ENCODE results near the gene DST. TPM values are rescaled to one million over a fixed set of nuclear protein-coding genes. Genes with fewer than 3 reads are reported as not detected.

Gene DST
- polyA plus RNA-seq, 2 donors = 57.2 to 59.3 TPM

DNA sequence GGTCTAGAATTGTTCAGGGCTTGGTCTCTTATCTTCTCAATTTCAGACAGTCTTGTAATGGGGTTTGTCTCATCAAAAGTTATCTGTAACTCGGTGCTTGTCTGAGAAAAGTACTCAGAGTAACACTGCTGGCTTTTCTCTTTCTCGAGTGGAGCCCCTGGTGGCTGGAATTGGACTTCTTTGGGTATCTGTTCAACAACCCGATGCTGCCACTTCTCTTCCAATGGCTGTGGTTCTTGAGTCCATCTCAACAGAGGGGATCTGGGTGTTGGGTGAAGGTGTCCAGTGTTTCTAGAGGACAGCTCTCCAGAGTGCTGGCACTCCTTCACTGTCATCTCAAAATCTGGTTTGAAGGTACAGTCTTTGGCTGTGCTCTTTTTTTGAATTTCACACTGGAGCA lies 24.6 kb downstream of the DST start:
- WGBS, 2 donors = 83 to 89% methylated on average over 3 of the region's 3 CpGs

DNA sequence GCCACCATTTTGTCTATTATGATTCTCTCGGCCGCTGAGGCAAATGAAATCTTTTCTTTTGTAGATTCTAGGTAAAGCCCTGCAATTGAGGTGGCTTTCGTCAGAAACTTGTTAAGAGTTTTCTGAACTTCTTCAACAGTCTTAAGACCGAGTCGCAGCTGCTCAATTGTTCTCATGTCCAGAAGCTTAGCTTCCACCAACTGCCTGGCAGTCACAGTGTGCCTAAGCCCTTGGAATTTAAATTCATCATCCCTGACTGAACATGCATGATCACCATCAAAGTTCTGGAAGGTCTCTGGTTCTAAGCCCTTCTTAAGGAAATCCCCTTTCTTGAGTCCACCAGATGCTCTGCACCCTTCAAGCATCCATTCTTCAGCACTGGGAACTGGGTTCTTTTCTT lies 25.7 kb downstream of the DST start:
- WGBS, 2 donors = 94 to 95% methylated on average over 5 of the region's 5 CpGs
- H3K4me1 ChIP-seq (ENCODE audit: control insufficient read depth in 2 of 2, insufficient read depth in 2 of 2, low read length in 1 of 2) = no peaks in the 10 kb centered on the region
- no peak overlapping the region for H3K27ac ChIP-seq (ENCODE audit: low read depth in 2 of 2, low read length in 1 of 2)
- H3K4me3 ChIP-seq (ENCODE audit: low read depth in 1 of 2, low read length in 2 of 2) = no peak overlapping the region
- no peaks in the 10 kb centered on the region for H3K27me3 ChIP-seq (ENCODE audit: control insufficient read depth in 1 of 2, insufficient read depth in 2 of 2, low read length in 2 of 2)
- no peaks in the 10 kb centered on the region for H3K9me3 ChIP-seq (ENCODE audit: control insufficient read depth in 2 of 2, insufficient read depth in 1 of 2, low read depth in 1 of 2, low read length in 1 of 2)
- H3K36me3 ChIP-seq (ENCODE audit: control insufficient read depth in 2 of 2, insufficient read depth in 2 of 2, low read length in 1 of 2) = peaks cover 0 to 5% of the 10 kb centered on the region in 2 donors

More for the DNA sequence above, 24.6 kb downstream of the DST start:
- no peaks in the 10 kb centered on the region for H3K9me3 ChIP-seq (ENCODE audit: control insufficient read depth in 2 of 2, insufficient read depth in 1 of 2, low read depth in 1 of 2, low read length in 1 of 2)
- H3K4me3 ChIP-seq (ENCODE audit: low read depth in 1 of 2, low read length in 2 of 2) = no peak overlapping the region
- H3K4me1 ChIP-seq (ENCODE audit: control insufficient read depth in 2 of 2, insufficient read depth in 2 of 2, low read length in 1 of 2) = no peaks in the 10 kb centered on the region
- H3K27ac ChIP-seq (ENCODE audit: low read depth in 2 of 2, low read length in 1 of 2) = no peak overlapping the region
- H3K27me3 ChIP-seq (ENCODE audit: control insufficient read depth in 1 of 2, insufficient read depth in 2 of 2, low read length in 2 of 2) = no peaks in the 10 kb centered on the region
- peaks cover 0 to 5% of the 10 kb centered on the region in 2 donors for H3K36me3 ChIP-seq (ENCODE audit: control insufficient read depth in 2 of 2, insufficient read depth in 2 of 2, low read length in 1 of 2)

DNA sequence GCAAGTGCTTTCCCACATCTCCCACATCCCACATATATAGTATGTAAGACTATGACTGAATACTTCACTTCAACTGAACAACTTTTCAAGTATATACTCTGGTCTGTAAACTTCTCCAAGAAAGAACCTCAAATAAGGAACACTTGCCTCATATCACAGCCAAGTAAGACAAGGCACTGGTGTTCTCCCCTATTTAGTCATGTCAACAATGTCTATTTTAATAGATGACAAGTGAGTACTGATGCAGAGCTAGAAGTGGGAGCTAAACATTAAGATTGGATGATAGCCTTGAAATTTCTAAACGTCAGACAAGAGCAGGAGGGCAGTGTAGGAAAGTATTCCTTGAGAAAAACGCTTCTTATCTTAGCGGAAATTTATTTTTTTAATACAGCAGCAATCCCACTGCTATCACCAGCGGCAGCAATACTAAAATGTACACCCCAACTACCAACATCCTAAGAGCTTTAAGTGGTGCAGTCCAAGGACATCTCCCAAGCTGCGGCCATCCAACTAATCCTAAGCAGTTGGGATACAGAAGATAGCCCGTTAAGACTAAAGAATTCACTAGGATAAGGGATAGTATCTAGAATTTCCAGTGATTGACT lies 29.3 kb downstream of the DST start:
- peaks cover 2% of the 10 kb centered on the region in 2 donors for H3K36me3 ChIP-seq (ENCODE audit: control insufficient read depth in 2 of 2, insufficient read depth in 2 of 2, low read length in 1 of 2)
- H3K27ac ChIP-seq (ENCODE audit: low read depth in 2 of 2, low read length in 1 of 2) = no peak overlapping the region
- no peak overlapping the region for H3K4me3 ChIP-seq (ENCODE audit: low read depth in 1 of 2, low read length in 2 of 2)
- H3K27me3 ChIP-seq (ENCODE audit: control insufficient read depth in 1 of 2, insufficient read depth in 2 of 2, low read length in 2 of 2) = no peaks in the 10 kb centered on the region
- H3K4me1 ChIP-seq (ENCODE audit: control insufficient read depth in 2 of 2, insufficient read depth in 2 of 2, low read length in 1 of 2) = no peaks in the 10 kb centered on the region
- no peaks in the 10 kb centered on the region for H3K9me3 ChIP-seq (ENCODE audit: control insufficient read depth in 2 of 2, insufficient read depth in 1 of 2, low read depth in 1 of 2, low read length in 1 of 2)
- WGBS, 2 donors = 70 to 75% methylated on average over 6 of the region's 6 CpGs

DNA sequence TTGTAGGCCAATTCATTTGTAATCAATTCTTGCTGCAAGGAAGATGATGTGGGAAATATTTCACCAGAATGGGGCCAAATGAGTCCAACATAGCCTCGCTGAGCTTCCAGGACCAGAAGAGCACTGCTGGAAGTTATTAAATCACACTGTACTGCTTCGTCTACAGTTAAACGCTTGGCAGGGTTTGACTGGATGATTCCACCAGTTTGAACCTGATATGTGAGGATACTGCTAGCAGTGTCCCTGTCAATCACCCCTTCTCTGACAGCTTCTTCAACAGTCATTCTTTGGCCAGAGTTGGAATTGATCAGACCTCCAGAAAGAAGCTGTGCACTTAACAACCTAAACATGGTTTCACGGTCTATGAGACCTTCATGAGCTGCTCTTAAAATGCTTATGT lies 34.4 kb downstream of the DST start:
- Histone ChIP-seq H3K36me3 (ENCODE audit: control insufficient read depth in 2 of 2, insufficient read depth in 2 of 2, low read length in 1 of 2) (peaks cover 0 to 2% of the 10 kb centered on the region in 2 donors), H3K27ac (ENCODE audit: low read depth in 2 of 2, low read length in 1 of 2) (no peak overlapping the region), H3K4me3 (ENCODE audit: low read depth in 1 of 2, low read length in 2 of 2) (no peak overlapping the region), H3K27me3 (ENCODE audit: control insufficient read depth in 1 of 2, insufficient read depth in 2 of 2, low read length in 2 of 2) (no peaks in the 10 kb centered on the region), H3K4me1 (ENCODE audit: control insufficient read depth in 2 of 2, insufficient read depth in 2 of 2, low read length in 1 of 2) (no peaks in the 10 kb centered on the region), H3K9me3 (ENCODE audit: control insufficient read depth in 2 of 2, insufficient read depth in 1 of 2, low read depth in 1 of 2, low read length in 1 of 2) (no peaks in the 10 kb centered on the region)
- 92 to 93% methylated on average over 4 of the region's 4 CpGs for WGBS, 2 donors

DNA sequence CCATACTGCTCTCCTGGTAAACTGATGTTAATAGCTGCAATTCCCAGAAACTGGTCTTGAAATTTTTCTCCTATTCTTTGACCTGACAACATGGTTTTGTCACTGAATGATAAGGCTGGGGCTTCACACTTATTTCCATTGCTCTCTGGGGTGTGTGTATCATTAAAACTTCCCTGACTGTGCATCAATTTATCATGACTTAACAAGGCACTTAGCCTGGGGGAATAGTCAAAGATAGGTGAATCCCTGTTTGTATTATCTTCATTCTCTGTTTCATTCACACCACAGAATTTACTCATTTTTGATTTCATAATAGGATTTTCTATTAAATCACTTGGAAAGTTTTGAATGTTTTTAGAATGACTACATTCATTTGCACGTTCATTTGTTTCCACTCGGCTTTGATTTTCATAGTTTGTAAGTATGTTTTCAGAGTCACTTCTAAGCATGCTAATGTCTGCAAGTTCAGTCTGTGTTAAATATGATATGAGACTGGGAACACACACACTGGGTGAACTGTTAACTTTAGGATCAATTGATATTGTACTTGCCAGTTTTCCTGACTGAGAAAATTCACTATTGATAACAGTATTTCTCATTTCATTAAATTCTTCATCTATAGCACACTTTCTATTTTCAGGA lies 35.5 kb downstream of the DST start:
- no peaks in the 10 kb centered on the region for H3K4me1 ChIP-seq (ENCODE audit: control insufficient read depth in 2 of 2, insufficient read depth in 2 of 2, low read length in 1 of 2)
- peaks cover 0 to 2% of the 10 kb centered on the region in 2 donors for H3K36me3 ChIP-seq (ENCODE audit: control insufficient read depth in 2 of 2, insufficient read depth in 2 of 2, low read length in 1 of 2)
- no peaks in the 10 kb centered on the region for H3K27me3 ChIP-seq (ENCODE audit: control insufficient read depth in 1 of 2, insufficient read depth in 2 of 2, low read length in 2 of 2)
- H3K27ac ChIP-seq (ENCODE audit: low read depth in 2 of 2, low read length in 1 of 2) = no peak overlapping the region
- H3K4me3 ChIP-seq (ENCODE audit: low read depth in 1 of 2, low read length in 2 of 2) = no peak overlapping the region
- 82 to 89% methylated on average over 2 of the region's 2 CpGs for WGBS, 2 donors
- H3K9me3 ChIP-seq (ENCODE audit: control insufficient read depth in 2 of 2, insufficient read depth in 1 of 2, low read depth in 1 of 2, low read length in 1 of 2) = no peaks in the 10 kb centered on the region

DNA sequence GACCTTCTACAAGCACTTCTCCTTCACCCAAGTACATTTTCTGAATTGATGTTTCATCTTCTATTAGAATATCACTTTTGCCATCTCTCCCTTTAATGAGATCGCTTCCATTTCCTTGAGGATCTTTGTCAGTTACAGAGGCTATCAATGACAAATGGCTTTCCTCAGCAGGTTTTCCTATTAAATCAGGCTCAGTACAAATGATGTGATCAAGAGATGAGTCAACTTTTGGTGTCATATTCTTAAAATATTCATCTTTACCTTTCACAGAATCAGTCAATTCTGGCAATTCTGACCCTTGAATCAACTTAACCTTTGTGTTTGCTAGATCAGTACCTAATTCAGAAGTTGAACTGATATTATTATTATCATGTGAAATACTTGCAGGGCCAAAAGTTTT lies 37.3 kb downstream of the DST start:
- Histone ChIP-seq H3K4me1 (ENCODE audit: control insufficient read depth in 2 of 2, insufficient read depth in 2 of 2, low read length in 1 of 2) (no peaks in the 10 kb centered on the region), H3K27me3 (ENCODE audit: control insufficient read depth in 1 of 2, insufficient read depth in 2 of 2, low read length in 2 of 2) (no peaks in the 10 kb centered on the region), H3K9me3 (ENCODE audit: control insufficient read depth in 2 of 2, insufficient read depth in 1 of 2, low read depth in 1 of 2, low read length in 1 of 2) (no peaks in the 10 kb centered on the region), H3K36me3 (ENCODE audit: control insufficient read depth in 2 of 2, insufficient read depth in 2 of 2, low read length in 1 of 2) (peaks cover 0 to 2% of the 10 kb centered on the region in 2 donors), H3K27ac (ENCODE audit: low read depth in 2 of 2, low read length in 1 of 2) (no peak overlapping the region), H3K4me3 (ENCODE audit: low read depth in 1 of 2, low read length in 2 of 2) (no peak overlapping the region)
- WGBS, 2 donors = 91 to 98% methylated on average over 1 of the region's 1 CpG

DNA sequence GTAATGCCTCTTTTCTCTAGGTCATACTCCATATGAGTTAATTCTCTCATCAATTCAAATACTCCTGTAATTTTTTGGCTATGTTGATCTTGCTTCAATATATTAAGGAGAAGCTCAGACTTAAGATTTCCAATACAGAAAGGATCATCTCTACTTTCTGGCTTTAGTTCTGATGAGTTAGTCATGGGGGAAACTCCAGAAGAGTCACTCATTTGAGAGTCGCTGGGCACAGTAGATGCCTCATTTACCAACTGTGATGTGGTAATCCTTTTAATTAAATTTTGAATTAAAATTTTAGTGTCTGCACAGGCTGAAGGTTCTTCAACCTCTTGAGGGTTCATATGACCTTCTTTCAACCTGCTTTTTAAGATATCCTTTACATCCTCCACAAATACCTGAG lies 38.5 kb downstream of the DST start:
- Histone ChIP-seq H3K4me1 (ENCODE audit: control insufficient read depth in 2 of 2, insufficient read depth in 2 of 2, low read length in 1 of 2) (no peaks in the 10 kb centered on the region), H3K27ac (ENCODE audit: low read depth in 2 of 2, low read length in 1 of 2) (no peak overlapping the region), H3K4me3 (ENCODE audit: low read depth in 1 of 2, low read length in 2 of 2) (no peak overlapping the region), H3K27me3 (ENCODE audit: control insufficient read depth in 1 of 2, insufficient read depth in 2 of 2, low read length in 2 of 2) (no peaks in the 10 kb centered on the region), H3K9me3 (ENCODE audit: control insufficient read depth in 2 of 2, insufficient read depth in 1 of 2, low read depth in 1 of 2, low read length in 1 of 2) (no peaks in the 10 kb centered on the region), H3K36me3 (ENCODE audit: control insufficient read depth in 2 of 2, insufficient read depth in 2 of 2, low read length in 1 of 2) (peaks cover 0 to 2% of the 10 kb centered on the region in 2 donors)
- 69 to 78% methylated on average over 1 of the region's 1 CpG for WGBS, 2 donors

DNA sequence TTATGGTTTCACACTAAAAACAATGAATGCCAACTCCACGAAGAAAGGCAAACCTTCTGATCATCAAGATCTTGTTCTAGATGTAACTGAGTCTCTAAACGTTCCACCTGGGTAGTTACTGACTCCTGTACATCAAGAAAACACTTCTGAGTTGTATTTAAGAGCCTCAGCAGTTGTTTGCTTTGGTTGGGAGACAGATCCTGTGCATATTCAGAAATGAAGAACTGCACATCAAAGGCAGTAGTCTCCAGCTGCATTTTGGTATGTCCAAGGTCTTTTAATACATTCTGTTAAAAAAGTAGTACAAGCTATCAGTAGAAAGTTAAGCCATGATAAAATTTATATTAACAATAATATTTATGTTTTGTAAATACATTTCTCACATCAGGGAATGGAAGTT lies 41.3 kb downstream of the DST start:
- 63 to 67% methylated on average over 2 of the region's 2 CpGs for WGBS, 2 donors
- H3K27ac ChIP-seq (ENCODE audit: low read depth in 2 of 2, low read length in 1 of 2) = no peak overlapping the region
- no peaks in the 10 kb centered on the region for H3K27me3 ChIP-seq (ENCODE audit: control insufficient read depth in 1 of 2, insufficient read depth in 2 of 2, low read length in 2 of 2)
- H3K4me3 ChIP-seq (ENCODE audit: low read depth in 1 of 2, low read length in 2 of 2) = no peak overlapping the region
- H3K9me3 ChIP-seq (ENCODE audit: control insufficient read depth in 2 of 2, insufficient read depth in 1 of 2, low read depth in 1 of 2, low read length in 1 of 2) = no peaks in the 10 kb centered on the region
- H3K36me3 ChIP-seq (ENCODE audit: control insufficient read depth in 2 of 2, insufficient read depth in 2 of 2, low read length in 1 of 2) = no peaks in the 10 kb centered on the region
- H3K4me1 ChIP-seq (ENCODE audit: control insufficient read depth in 2 of 2, insufficient read depth in 2 of 2, low read length in 1 of 2) = no peaks in the 10 kb centered on the region

DNA sequence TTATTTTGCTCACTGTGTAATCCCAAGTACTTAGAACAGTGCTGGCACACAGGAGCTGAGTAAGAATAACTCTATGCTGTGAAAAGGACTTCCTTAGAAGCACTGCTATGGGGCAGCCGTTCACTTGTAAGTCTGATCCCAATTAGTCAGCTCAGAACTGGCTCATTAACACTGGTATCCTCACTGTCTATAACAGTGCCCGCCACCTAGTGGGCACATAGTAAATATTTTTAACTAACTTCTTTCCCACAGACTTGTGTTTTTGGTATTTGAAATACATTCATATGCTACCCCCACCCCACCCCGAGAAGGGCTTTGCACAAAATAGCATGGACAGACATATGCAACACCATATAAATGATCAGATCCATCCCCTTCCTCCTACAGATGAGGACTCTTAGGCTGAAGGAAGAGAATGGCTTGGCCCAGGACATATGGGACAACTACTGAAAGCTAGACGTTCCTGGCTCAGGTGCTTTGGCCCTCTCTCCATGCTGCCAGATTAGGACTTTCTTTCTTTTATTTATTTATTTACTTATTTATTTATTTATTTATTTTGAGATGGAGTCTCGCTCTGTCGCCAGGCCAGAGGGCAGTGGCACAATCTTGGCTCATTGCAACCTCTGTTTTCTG lies 47.1 kb downstream of the DST start:
- 48 to 49% methylated on average over 6 of the region's 6 CpGs for WGBS, 2 donors
- Histone ChIP-seq H3K27ac (ENCODE audit: low read depth in 2 of 2, low read length in 1 of 2) (no peak overlapping the region), H3K4me1 (ENCODE audit: control insufficient read depth in 2 of 2, insufficient read depth in 2 of 2, low read length in 1 of 2) (no peaks in the 10 kb centered on the region), H3K27me3 (ENCODE audit: control insufficient read depth in 1 of 2, insufficient read depth in 2 of 2, low read length in 2 of 2) (no peaks in the 10 kb centered on the region), H3K36me3 (ENCODE audit: control insufficient read depth in 2 of 2, insufficient read depth in 2 of 2, low read length in 1 of 2) (peaks cover 0 to 5% of the 10 kb centered on the region in 2 donors), H3K9me3 (ENCODE audit: control insufficient read depth in 2 of 2, insufficient read depth in 1 of 2, low read depth in 1 of 2, low read length in 1 of 2) (no peaks in the 10 kb centered on the region), H3K4me3 (ENCODE audit: low read depth in 1 of 2, low read length in 2 of 2) (no peak overlapping the region)

DNA sequence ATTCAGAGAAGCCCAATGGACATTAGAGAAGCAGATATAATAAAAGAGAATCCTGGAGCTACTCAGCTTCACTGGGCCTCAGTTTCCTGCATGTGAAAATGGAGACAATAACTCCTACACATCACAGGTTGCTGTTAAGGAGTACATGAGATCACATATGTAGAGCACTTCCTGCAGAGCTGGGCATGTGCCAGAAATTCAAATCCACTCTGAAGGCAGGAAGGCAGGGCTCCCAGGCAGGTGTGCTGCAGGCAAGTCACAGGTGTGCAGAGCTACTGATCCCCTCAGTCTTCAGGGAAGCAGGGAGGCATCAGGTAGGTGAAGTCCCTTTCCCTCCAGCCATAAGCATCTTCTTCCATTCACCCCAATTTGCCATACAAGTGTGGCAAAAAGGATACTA lies 48.0 kb downstream of the DST start:
- H3K4me3 ChIP-seq (ENCODE audit: low read depth in 1 of 2, low read length in 2 of 2) = no peak overlapping the region
- H3K9me3 ChIP-seq (ENCODE audit: control insufficient read depth in 2 of 2, insufficient read depth in 1 of 2, low read depth in 1 of 2, low read length in 1 of 2) = no peaks in the 10 kb centered on the region
- no peak overlapping the region for H3K27ac ChIP-seq (ENCODE audit: low read depth in 2 of 2, low read length in 1 of 2)
- H3K27me3 ChIP-seq (ENCODE audit: control insufficient read depth in 1 of 2, insufficient read depth in 2 of 2, low read length in 2 of 2) = no peaks in the 10 kb centered on the region
- H3K4me1 ChIP-seq (ENCODE audit: control insufficient read depth in 2 of 2, insufficient read depth in 2 of 2, low read length in 1 of 2) = no peaks in the 10 kb centered on the region
- peaks cover 0 to 7% of the 10 kb centered on the region in 2 donors for H3K36me3 ChIP-seq (ENCODE audit: control insufficient read depth in 2 of 2, insufficient read depth in 2 of 2, low read length in 1 of 2)

Data from esophagus (tissue), 2 donors.